Lower leg skin (tissue), 3 donors: Measurements from ENCODE around the gene GIT2.

Source experiments
- CTCF ChIP-seq, 3 donors: fragments of 450-650 bp; IDR thresholded peaks; one replicate each; pipeline ENCODE4 v1.5.1; 2016; ENCODE audit warnings: antibody characterized with exemption in 3 of 3, mild to moderate bottlenecking in 3 of 3, moderate library complexity in 2 of 3
- POLR2A ChIP-seq, 2 donors: fragments of 450-650 bp; IDR thresholded peaks; one replicate each; pipeline ENCODE4 v1.6.1; 2016 to 2017; ENCODE audit warnings: antibody characterized with exemption in 2 of 2, mild to moderate bottlenecking in 1 of 2, moderate library complexity in 1 of 2

DNA sequence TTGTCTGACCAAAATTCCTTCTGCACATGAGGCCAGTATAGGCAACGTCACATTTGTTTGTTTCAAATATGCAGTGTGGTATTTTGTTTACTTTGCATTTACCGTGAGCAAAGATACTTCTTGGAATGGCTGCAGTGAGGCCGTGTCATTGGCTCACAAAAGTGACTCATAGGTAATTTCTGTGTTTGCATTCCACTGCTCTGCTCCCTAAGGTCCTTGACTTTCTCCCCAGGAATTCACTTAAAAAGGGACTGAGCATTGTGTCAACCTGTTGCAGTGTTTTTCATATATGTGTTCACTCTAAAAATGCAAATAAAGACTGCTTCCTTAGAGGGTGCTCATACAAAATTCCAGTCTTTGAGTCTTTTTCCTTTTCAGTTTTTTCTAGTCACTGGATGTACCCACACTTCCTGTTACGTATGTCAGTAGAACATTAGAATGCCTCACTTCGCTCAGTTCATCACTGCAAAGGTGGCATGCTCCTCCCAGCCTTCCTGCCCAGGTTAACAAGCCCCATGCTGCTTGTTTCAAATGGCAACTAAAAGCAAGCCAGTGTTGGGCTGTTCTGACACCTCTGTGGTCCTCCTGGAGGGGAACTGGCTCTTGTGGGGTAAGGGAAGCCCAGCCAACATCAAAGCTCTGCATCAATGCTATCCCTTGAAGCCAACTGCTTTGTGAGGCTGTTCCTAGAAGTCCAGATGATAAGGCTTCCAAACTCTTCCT is 43.1 kb upstream of the GIT2 start:
- no peak for TF ChIP-seq CTCF (IDR thresholded peaks at IDR 0.05)
- TF ChIP-seq POLR2A (IDR thresholded peaks at IDR 0.05) = no peak
